ENCODE data around the gene NEDD4L.
"Not testable (repeated sequence)": the region's sequence is repeated elsewhere in the genome, so short reads cannot be mapped to it uniquely, and the experiment has no call there.

The NEDD4L gene

DNA sequence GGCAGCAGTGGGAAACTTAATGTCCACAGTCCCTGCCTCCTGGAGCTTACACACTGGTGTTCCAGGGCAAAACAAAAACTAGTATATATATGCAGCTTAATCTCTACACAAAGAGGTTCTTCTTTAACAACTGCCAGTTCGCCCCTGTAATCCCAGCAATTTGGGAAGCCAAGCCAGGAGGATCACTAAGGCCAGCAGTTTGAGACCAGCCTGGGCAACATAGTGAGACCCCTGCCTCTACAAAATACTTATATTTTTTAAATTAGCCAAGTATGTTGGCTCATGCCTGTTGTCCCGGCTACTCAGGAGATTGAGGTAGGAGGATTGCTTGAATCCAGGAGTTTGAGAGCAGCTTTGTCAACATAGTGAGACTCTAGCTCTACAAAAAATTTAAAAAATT lies 17.2 kb upstream of the NEDD4L start:
- no peak for DNase-seq (ENCODE audit: low spot score)

DNA sequence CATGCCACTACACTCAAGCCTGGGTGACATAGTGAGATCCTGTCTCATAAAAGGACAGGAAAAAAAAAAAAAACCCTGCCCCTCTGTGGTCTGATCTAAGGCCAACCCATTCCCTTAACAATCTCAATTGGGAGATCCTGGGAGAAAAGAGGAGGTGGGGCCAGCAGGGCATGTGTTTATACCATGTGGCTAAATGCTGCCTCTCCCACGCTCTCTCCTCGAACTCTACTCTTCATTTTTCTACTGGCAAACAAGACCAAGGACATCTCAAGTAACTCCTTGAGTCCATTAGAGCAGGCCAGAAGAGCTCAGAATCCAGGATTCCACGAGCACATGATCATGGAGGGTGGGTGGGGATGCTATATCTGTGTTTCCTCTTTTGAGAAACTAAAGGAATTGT lies 16.7 kb upstream of the NEDD4L start:
- DNase-seq (ENCODE audit: low spot score), result no peak

DNA sequence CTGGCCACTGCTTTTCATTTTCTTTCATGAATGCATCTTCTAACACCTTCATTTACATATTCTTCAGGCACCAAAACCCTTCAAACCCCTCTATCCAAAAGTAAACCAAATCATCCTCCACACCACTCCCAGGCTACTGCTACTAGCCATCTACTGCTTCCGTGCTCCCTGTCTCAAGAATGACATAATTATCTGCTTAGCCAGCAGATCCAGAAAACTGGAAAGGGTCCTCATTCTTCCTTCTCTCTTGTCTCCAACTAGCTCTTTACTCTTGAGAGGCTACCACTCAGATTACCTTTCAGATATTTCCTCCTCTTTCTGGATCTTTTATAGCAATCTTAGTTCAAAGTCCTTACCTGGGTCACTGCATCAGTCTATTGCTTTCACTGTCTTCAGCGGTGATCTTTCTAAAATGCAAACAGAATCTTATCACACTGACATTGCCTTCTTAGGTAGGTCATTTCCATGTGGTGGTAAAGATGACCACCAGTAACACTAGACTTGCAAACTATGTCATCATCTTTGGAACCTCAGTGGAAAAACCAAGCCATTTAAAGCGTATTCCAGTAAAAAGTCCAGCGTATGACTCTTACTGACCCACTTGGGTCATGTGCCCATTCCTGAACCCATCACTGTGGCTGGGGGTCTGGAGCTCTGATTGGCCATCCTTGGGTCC lies 15.8 kb upstream of the NEDD4L start:
- DNase-seq (ENCODE audit: low spot score), result no peak

DNA sequence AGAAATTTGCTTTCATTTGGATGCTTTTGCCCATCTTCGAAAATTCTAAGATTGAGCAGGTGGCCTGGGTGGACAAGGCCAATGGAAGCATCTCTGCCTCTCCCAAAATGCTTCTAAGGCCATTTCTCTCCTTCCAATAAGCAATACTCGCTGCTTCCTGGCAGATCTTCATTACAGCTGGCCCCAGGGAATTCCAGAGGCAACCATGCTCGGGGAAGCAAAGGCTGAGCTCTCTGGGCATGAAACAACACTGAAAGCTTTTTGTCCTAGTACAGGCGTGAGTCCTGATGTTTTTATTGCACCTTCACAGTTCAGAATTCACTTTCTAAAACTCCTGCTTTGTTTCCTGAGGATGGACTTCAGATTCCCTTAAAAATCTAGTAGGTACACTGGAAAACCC lies 11.8 kb upstream of the NEDD4L start:
- no peak for DNase-seq (ENCODE audit: low spot score)

DNA sequence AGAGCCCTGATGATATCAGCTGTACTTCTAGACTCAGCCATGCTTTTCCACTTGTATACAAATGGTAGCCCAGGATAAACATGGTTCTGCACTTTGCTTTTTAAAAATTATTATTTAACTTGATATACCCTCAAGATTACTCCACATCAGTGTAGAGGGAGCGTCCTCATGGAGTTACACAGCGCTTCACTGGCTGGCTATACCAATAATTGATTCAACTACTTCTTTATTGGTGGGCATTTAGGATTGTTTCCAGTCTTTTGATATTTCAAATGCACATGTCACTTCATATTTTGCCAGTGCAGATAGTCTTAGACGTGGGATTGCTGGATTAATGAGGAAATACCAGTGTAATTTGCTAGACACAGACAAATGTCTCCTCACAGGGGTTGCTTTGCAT lies 10.8 kb upstream of the NEDD4L start:
- no peak for DNase-seq (ENCODE audit: low spot score)

DNA sequence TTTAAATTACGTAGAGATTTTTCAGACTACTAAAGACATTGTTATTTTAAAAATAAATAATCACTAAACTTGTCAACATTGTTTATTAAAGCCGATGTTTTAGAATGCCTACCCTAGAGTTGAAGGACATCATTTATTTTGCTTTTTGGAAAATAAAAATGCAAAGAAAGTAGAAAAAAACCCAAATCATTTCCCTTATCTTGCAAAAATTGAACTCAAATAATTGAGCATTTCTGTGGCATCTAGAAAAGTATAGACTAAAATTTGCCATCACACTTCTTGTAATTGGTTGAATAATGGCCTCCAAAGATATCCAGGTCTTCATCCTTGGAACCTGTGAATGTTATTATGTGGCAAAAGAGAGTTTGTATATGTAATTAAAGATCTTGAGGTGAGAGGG lies 9.7 kb upstream of the NEDD4L start:
- DNase-seq (ENCODE audit: low spot score), result no peak

DNA sequence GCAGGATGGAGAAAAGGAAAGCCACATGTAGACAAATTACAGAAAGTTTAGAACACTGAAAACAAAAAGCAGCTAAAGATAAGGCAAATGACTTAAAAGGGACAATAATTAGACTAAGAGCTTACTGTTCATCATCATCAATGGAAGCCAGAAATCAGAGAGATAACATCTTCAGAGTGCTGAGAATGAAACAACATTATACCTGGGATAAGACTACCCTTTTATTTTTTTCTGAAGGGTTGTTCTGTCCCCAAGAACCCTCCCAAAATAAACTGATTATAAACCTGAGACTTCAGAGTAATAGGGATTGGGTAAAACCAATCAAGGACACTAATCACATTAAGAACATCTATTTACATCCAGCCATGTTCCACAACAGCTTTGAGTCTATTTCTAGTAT lies 6.9 kb upstream of the NEDD4L start:
- peak; percentile 80 for DNase-seq (ENCODE audit: low spot score)

DNA sequence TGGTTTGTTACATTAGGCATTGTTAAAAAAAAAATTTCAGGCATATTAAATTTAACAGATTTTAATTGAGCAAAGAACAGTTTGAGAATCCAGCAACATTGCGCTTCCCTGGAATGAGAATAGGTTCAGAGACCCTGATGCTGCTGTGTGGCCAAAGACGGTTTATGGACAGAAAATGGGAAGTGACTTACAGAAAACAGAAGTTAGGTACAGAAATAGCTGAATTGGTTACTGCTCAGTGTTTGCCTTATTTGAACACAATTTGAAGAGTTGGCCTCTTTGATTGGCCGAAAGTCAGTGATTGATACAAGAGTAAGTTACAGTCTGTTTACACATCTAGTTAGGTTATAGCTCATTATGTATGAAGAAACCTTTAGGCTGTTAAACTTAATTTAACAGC lies 6.0 kb upstream of the NEDD4L start:
- peak; percentile 22 for DNase-seq (ENCODE audit: low spot score)

DNA sequence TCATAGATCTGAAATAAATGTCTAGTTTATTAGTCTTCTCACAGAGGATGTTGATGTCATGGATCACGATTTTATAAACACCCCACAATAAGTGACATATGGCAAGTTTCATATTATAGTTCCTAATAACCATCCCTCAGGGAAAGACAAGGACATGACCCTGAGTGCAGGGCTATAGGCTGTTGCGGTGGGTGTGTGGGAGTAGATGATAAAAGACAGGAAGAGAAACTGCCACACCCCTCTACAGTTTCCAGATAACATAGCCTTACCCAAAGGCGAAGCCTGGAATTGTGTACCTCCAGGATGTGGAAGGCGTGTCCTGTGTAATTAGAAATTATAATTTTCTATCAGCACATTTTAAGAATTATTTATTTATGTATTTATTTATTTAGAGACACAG lies 2.4 kb upstream of the NEDD4L start:
- no peak for DNase-seq (ENCODE audit: low spot score)

DNA sequence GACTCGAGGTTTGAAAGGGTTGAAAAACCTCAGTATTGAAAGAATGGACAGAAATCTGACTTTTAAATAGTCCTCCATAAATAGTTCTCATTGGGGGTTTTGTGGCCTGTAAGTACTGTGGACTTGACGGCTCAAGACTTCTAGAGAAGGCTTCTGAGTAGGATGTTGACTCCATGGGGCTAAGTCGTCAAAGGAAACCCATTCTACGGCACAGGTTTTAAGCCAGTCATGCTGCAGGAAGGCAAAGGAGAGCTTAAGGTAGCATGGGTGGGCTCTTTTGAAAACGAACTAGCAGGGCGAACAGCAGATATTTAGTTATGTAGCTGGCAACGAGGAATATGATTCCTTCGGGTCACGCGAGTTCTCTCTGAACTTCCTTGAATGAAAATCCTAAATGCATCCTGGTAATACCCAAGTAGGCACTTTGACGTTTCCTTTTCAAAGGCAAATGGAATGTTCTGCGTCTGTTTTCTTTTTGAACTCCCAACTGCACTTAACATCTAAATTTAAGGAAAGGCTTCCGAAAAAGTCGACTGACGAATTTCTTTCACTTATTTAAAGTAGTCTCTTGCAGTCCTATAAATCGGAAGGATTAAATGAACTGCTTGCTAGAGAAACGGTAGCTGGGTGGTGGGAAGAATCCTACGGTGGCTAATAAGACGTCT lies 1.1 kb upstream of the NEDD4L start:
- DNase-seq (ENCODE audit: low spot score), result no peak

DNA sequence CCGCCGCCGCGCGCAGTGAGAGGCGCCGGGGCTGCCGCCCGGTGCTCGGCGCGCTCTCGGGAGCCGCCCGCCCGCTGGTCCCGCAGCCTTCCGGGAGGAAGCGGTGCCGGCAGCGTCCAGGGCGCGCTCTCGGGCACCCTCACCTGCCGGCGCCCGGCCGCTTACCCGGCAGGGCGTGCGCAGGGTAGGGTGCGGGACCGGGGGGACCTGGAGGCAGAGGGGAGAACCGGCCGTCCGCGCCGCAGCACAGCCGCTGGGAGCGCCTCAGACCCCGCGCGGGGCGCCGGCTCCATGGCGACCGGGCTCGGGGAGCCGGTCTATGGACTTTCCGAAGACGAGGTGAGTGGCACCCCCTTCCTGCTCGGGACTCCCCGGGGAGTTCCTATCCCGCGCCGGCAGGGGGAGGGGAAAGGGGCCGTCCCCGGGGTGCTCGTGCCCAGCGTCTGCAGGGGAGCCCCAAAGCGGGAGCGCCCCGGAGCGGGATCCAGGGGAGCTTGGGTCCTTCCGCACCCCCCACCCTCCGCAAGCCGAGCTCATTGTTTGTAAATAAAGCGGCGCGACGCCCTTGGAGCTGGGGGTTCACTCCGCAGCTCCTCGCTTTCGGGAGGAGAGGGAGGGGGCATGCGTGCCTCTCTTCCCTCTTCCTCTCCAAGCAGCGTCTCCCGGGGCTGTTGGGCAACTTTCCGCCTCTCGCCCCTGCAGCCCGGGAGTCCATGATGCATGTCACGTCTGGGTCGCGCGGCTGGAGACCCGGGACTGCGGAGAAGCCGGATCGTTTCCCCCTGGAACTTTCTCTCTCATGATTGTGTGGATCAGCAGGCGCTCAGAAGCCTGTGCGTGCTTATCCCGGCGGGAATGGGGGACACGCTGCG lies 580 bp downstream of the NEDD4L start:
- DNase-seq (ENCODE audit: low spot score), result peak; percentile 29

DNA sequence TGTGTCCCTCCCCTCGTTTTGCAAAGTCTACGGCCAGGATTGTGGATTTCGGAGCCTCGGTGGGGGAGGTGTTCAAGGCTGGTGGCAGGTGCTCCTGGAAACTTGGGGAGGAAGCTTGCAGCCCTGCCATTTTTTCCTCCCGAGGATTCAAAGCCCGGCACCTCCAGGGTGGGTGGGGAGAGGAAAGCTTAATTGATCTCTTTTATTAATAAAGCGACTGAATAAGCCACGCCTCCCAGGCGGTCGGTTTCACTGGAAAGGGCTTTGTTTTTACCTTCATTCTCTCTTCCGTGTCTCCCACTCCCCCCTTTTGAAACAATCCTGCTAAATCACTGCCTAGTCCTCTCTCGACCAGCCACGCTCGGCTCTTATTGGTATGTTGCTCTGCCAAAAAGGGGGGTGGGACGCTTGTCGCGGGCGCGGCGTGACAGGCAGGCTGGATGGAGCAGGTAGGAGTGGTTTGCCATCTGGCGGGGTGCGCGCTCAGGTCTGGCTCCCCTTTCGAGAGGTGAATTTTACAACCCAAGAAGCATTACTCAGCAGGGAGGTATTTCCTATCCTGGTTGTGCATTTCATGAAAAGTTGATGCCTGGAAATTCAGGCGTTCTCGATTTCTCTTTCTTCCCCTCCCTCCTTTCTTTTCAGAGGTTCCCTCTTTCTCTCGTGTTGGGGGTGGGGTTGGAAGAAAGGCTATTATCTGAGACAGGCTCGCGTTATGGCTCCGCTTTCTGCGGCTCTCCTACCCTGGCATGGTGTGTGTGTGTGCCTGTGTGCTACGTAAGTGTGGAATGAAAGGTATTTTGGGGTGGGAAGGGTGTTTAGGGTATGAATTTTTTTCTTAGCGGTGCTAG lies 1.4 kb downstream of the NEDD4L start:
- peak; percentile 52 for DNase-seq (ENCODE audit: low spot score)

DNA sequence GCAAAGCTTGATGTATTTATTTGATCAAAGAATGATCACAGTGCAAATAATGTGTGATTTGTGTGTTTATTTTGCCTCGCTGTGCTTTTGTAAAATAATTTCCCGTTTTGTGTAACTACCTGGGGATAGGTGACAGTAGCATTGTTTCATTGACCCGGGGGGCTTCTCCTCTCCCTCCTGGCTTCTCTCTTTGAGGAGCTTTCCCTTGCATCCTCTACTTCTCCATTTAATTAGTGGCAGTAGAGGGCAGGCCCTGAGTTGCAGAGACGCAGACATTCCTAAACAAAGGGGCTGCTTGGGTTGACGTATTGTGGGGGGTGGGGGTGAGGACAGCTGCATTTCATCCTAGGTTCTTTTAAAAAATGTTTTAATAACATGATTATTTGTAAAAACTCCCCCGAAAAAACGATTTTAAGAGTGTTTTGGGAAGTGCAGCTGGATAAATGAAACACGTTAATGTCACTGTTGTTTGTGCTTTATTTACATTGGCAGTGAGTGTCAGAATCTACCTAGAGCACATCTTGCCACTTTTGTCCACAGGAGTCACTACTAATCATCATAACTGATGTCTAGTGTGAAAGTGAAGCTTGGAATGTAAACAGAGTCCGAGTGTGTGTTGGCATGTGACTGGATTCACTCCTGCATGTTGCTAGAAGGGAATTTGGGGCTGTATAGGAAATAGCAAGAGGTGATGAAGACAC lies 2.2 kb downstream of the NEDD4L start:
- DNase-seq (ENCODE audit: low spot score), result peak; percentile 17

DNA sequence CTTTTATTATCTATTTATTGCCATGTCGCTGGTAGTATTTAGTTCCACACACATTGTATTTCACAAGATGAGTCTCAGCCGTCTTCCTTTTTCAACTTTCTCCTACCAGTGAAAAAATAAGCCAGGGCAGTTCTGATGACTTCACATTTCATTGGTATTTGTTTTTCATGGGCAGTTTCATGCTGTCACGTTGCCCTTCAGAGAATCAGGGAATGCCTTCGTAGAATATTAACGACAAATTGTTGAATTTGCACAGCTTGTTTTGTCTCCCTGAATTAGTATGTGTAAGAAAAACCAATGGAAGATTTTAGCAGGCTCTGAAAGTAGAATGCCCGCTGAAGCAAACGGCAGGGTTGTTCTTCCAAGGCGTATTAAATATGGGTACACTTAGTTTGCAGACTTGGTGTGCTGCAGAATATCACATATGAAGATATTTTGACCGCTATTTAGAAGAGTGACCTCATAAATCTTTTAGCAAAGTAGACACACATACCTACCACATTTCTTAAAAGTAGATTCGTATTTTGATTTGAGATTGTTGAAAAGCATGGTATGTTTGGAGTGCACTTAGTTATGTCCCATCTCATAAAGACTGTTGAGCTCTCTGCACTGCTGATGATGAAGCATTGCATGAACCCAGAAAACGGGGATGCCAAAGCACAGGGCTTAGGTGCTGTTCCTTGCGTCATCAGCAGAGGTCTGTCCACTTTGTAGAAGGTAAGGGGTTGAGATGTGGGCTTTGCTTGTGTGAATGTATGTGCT lies 2.9 kb downstream of the NEDD4L start:
- peak; percentile 15 for DNase-seq (ENCODE audit: low spot score)

DNA sequence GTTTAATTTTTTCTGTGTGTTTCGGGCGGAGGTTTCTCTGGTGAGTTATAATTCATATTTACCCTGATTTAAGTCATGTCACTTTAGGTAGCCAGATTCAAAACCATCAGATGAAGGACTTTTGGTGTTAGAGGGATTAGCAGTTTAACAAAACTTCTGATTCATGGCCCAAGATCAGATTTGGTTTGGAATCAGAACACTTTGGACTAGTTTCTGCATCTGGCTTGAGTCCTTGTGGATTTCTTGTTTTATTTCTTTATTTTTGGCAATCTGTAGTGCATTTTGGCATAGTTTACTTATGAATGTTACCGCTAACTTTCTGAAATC lies 3.5 kb downstream of the NEDD4L start:
- no peak for DNase-seq (ENCODE audit: low spot score)

DNA sequence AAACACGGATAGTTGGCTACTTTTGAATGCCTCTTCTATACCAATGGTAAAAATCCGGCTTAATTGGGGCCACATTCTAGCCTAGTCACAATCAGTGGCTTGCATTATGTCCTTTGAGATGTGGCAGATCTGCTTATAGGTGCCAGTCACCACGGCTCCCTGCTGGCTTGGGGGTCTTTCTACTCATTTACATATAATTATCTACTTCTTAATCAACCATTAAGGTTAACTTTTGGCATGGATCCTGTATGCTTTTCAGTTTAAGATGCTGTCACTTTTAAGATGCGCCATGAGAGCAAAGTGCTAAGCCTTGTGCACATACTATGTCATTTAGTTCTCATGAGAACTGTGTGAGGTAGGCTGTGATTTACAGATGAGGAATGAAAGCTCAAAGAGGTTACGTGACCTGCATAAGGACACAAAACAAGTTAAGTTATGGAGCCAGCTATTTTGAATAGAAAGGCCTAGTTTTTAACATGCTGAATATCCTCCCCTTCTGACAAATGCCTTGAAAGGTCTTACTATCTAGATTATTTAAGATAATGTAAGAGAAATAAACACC lies 4.1 kb downstream of the NEDD4L start:
- DNase-seq (ENCODE audit: low spot score), result no peak

DNA sequence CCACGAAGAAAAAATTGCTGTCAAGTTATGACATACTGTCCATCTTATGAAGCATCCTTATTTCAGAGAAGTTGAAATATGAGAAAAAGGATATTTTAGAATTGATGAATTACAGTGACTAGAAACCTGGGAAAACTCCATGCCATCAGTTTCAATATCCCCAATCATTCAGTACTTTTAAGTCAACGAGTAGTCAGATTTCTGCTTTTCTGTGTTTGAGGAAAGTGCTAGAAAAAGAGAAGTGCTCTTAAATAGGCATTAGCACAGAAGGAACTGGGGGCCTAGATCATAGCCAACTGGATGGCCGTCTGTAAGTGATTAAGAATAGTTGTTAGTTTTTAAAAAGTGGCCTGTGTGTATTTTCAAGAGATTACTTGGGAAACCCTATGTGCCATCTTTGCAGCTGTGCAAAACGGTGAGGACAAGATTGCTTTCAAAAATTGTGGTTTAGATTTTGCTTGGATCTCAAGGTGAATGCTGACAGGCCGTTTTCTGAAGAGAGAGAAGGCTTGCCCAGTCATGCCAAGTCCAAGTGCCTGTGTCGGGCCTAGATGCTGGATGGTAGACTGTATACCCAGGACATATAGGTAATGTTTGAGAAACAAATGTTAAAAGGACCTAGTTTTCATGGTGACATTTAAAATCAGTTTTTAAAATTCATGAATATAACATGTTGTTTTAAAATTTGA lies 5.1 kb downstream of the NEDD4L start:
- DNase-seq (ENCODE audit: low spot score), result no peak

DNA sequence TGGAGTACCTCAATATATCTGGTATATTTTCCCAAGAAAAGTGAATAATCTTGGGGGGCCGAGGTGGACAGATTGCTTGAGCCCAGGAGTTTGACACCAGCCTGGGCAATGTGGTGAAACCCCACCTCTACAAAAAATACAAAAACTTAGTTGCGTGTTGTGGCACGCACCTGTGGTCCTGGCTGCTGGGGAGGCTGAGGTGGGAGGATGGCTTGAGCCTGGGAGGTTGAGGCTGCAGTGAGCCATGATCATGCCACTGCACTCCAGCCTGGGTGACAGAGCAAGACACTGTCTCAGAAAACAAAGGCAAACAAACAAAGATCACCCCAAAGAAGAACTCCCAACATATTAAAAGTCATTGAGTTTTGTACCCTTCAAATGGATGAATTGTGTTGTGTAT lies 6.9 kb downstream of the NEDD4L start:
- not testable (repeated sequence) for DNase-seq (ENCODE audit: low spot score)

DNA sequence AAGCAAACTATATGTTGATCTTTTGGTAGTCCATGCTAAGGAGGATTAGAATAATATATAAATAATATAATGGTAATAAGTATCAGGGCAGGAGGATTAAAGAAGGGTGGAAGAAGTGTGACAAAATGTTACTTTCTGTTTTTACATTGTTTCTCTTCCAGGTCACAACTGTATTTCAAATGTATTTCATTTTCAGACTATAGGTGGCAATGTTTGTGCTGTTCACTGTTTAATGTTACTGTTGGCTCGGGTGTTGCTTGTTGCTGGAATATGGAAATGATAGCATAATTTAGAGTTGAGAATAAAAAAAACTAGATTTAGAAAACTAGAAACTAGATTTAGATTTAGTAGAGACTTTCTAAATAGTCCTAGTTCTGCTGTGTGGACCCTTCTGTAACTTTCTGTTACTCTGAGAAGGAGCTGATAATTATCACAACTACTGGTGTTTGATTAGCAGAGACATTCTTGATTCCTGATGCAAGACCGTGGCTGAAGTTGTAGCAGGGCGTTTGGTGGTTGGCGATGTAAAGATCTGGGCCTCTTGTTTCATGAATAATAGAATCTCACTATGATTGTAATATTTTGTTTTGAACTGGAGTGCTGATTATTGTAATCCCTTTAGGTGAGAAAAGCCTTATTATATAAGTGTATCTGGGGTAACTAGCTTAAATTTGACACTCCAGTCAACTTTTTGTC lies 7.9 kb downstream of the NEDD4L start:
- DNase-seq (ENCODE audit: low spot score), result no peak
